Thyroid gland (tissue), 4 donors: ENCODE measurements around the gene EFCC1.

Source experiments
- CTCF ChIP-seq, 6 experiments: fragments of 200-600 bp in 3 of 6; fragments of 450-650 bp in 3 of 6; sonication (generic) in 3 of 6; IDR thresholded peaks; one replicate each; pipeline ENCODE4 v1.5.1; 2016 to 2019; ENCODE audit warnings: antibody characterized with exemption in 6 of 6, mild to moderate bottlenecking in 2 of 6, inconsistent platforms in 1 of 6, moderate library complexity in 1 of 6
- POLR2A ChIP-seq, 2 donors: fragments of 450-650 bp; IDR thresholded peaks; one replicate each; pipeline ENCODE4 v1.6.1; 2017; ENCODE audit warnings: antibody characterized with exemption in 2 of 2, mild to moderate bottlenecking in 2 of 2, moderate library complexity in 1 of 2

GRCh38 chr3:129068291-129068886, 67.3 kb downstream of the EFCC1 start:
- TF ChIP-seq POLR2A (IDR thresholded peaks at IDR 0.05) (no peak), CTCF (IDR thresholded peaks at IDR 0.05) (no peak)
